ENCODE data around the gene FUOM. TPM values are rescaled to one million over a fixed set of nuclear protein-coding genes. Genes with fewer than 3 reads are reported as not detected.

Gene FUOM
- total RNA-seq, 2 donors from 2014 or later: 9.8 to 32.6 TPM

GRCh38 chr10:133336118-133336576 is 21.7 kb downstream of the FUOM start:
- no peaks in the 10 kb centered on the region for H3K36me3 ChIP-seq
- TF ChIP-seq CTCF (IDR thresholded peaks at IDR 0.05): no peak
- peak overlapping the region in 1 of 2 donors; percentile 49 for H3K4me3 ChIP-seq
- H3K4me1 ChIP-seq: peaks cover 0 to 24% of the 10 kb centered on the region in 2 donors
- H3K27ac ChIP-seq: no peak overlapping the region
- peaks cover 23 to 29% of the 10 kb centered on the region in 2 donors for H3K27me3 ChIP-seq
- DNase-seq (ENCODE audit: low spot score): no peak
- H3K9me3 ChIP-seq: no peaks in the 10 kb centered on the region

GRCh38 chr10:133335246-133336117 is 22.3 kb downstream of the FUOM start:
- H3K27ac ChIP-seq: no peak overlapping the region
- no peaks in the 10 kb centered on the region for H3K9me3 ChIP-seq
- DNase-seq (ENCODE audit: low spot score): no peak
- peaks cover 0 to 24% of the 10 kb centered on the region in 2 donors for H3K4me1 ChIP-seq
- TF ChIP-seq CTCF (IDR thresholded peaks at IDR 0.05): no peak
- H3K4me3 ChIP-seq: peak overlapping the region; percentile 19 to 49
- peaks cover 23 to 29% of the 10 kb centered on the region in 2 donors for H3K27me3 ChIP-seq
- H3K36me3 ChIP-seq: no peaks in the 10 kb centered on the region

- no peak for TF ChIP-seq CTCF (IDR thresholded peaks at IDR 0.05)
- Histone ChIP-seq H3K36me3 (no peaks in the 10 kb centered on the region), H3K27ac (no peak overlapping the region), H3K4me1 (peaks cover 0 to 28% of the 10 kb centered on the region in 2 donors), H3K27me3 (peaks cover 23 to 29% of the 10 kb centered on the region in 2 donors), H3K4me3 (peak overlapping the region; percentile 19 to 49), H3K9me3 (no peaks in the 10 kb centered on the region)
- DNase-seq (ENCODE audit: low spot score): no peak
Measured at GRCh38 chr10:133334503-133335245, 23.1 kb downstream of the FUOM start.

GRCh38 chr10:133332936-133333699 is 24.7 kb downstream of the FUOM start:
- TF ChIP-seq CTCF (IDR thresholded peaks at IDR 0.05): no peak
- H3K4me1 ChIP-seq: peaks cover 0 to 32% of the 10 kb centered on the region in 2 donors
- no peak overlapping the region for H3K27ac ChIP-seq
- H3K4me3 ChIP-seq: no peak overlapping the region
- H3K27me3 ChIP-seq: peaks cover 23 to 34% of the 10 kb centered on the region in 2 donors
- no peak for DNase-seq (ENCODE audit: low spot score)
- no peaks in the 10 kb centered on the region for H3K9me3 ChIP-seq
- no peaks in the 10 kb centered on the region for H3K36me3 ChIP-seq

DNA sequence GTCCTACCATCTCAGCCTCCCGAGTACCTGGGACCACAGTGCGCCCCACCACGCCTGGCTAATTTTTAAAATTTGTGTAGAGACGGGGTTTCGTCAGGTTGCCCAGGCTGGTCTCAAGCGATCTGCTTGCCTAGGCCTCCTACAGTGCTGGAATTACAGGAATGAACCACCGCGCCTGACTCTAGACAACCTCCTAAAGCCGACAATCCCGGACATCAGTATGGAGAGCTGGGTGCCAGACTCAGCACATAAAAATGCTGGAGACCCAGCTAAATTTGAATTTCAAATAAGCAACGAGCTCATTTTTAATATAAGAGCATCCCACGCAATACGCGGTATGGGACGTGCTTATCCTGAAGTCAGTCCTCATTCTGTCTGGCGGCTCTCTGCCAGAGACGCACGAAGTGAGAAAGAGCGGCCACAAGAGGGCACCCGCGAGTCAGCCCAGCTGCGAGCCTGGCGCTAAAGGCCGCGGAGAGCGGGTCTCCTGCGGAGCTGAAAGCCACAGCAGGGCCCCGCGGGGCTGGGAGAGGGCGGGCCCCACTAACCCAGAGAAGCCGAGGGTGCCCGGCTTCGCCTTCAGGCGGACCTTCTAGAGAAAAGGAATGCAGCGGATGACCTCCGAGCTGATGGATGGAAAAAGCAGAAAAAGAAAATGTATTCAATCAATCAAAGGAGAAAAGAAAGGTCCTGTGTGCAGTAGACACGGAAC is 28.2 kb downstream of the FUOM start:
- Histone ChIP-seq H3K27me3 (peaks cover 14 to 31% of the 10 kb centered on the region in 2 donors), H3K36me3 (no peaks in the 10 kb centered on the region), H3K4me1 (peaks cover 0 to 25% of the 10 kb centered on the region in 2 donors), H3K4me3 (peak overlapping the region in 1 of 2 donors; percentile 34), H3K9me3 (no peaks in the 10 kb centered on the region), H3K27ac (no peak overlapping the region)
- TF ChIP-seq CTCF (IDR thresholded peaks at IDR 0.05): peak; percentile 98
- DNase-seq (ENCODE audit: low spot score): peak; percentile 75

Measured in right atrium auricular region (tissue), 2 donors.